NCI-H82 treated with DMSO at 0.1 percent for 48 hours (cell line): ENCODE results near the gene VPS36.
"Not testable (repeated sequence)": the region's sequence is repeated elsewhere in the genome, so short reads cannot be mapped to it uniquely, and the experiment has no call there.

ENCODE experiments used
- DNase-seq: peaks from one replicate; lab custom pipeline; 2025; ENCODE audit not compliant: unreplicated experiment; lab: John Stamatoyannopoulos, UW

Gene VPS36, protein sequence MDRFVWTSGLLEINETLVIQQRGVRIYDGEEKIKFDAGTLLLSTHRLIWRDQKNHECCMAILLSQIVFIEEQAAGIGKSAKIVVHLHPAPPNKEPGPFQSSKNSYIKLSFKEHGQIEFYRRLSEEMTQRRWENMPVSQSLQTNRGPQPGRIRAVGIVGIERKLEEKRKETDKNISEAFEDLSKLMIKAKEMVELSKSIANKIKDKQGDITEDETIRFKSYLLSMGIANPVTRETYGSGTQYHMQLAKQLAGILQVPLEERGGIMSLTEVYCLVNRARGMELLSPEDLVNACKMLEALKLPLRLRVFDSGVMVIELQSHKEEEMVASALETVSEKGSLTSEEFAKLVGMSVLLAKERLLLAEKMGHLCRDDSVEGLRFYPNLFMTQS

DNA sequence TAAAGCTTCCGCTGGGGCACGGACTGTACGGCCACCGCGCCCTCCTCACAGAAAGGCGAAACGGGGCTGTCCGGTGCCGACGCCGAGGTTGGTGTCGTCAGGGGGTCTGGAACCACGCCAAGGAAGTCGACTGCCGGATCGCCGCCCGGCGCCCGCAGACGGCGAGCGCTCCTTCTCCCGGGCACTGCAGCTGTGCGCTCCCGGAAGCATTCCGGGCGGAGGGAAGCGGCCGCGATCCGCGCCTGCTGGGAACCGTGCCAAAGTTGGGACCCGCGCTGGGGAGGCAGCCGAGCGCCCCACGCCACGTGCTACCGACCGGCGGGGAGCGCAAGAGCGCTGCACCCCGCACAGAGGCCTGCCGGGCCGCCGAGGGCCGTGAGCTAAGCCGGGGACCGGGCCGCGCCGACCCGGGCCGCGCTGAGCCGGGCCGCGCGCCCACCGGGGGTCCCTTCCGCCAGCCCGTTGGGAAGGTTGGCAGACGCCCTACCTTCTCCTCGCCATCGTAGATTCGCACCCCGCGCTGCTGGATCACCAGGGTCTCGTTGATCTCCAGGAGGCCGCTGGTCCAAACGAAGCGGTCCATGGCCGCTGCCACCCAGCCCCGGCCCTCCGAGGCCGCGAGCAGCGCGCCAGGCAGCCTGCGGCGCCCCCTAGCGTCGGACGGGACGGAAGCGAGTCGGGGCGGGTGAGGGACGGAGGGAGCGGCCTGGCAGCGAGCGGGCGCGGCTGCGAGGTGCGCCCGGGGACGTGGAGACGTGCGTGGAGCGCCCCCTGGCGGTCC lies at the start of gene VPS36:
TSS of gene VPS36 (minus strand) at position 623 of the 781 bp plus-strand sequence. CDS start at position 583, 40 bp downstream.
- DNase-seq = peak; percentile 91

DNA sequence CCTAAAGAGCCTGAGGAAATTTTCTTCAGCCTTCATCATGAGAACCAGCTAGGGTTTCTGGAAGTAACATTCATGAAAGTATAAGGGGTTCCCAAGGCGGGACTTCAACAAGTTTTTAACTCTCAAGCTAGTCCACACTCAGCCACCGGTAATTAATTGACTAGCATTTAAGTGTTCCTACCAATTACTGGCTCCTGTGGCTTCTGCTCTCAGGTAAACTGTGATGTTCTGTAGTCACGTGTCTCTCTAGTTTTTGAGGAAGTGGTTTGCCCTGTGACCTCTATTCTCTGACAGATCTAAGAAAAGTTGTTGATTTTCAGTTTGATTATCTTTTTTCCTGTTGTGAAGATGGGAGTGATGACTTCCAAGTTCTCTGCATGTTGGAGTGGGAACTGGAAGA lies 47.5 kb upstream of the VPS36 start:
- DNase-seq = not testable (repeated sequence)

DNA sequence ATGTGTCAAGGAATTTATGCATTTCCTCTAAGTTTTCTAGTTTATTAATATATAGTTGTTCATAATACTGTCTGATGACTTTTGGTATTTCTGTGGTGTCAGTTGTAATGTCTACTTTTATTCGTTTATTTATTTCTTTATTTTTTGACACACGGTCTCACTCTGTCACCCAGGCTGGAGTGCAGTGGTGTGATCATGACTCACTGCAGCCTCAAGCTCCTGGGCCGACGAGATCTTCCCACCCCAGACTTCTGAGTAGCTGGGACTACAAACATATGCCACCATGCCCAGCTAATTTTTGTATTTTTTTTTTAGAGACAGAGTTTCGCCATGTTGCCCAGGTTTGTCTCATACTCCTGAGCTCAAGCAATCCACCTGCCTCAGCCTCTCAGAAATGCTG lies 43.8 kb upstream of the VPS36 start:
- DNase-seq = not testable (repeated sequence)

DNA sequence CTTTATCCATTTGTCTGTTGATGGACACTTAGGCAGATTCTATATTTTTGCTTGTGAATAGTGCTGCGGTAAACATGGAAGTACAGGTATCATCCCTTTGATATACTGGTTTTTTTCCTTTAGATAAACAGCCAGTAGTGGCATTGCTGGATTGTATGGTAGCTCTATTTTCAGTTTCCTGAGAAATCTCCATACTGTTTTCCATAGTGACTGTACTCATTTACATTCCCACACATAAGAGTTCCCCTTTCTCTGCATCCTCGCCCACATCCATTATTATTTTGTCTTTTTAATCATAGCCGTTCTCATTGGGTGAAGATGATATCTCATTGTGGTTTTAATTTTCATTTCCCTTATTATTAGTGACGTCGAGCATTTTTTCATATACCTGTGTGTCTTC lies 40.6 kb upstream of the VPS36 start:
- DNase-seq = not testable (repeated sequence)

DNA sequence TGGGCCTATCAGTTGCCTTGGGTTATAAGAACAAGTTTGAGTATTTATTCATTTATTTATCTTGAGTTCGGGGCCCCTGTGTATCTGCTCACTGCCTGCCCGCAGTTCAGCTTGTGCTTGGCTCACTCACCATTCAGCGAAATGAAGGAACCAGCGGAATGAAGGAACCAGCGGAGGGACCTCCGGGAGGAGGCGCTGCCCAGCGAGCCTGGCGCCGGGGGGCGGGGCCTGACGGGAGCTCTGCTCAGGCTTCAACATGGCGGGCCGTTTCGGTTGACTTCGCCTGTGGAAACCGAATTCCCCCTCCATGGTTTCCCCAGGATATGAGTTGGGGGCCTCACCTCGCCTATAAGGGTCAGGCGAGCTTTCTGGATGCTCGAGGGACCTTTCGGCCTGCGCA lies 38.3 kb upstream of the VPS36 start:
- not testable (repeated sequence) for DNase-seq

DNA sequence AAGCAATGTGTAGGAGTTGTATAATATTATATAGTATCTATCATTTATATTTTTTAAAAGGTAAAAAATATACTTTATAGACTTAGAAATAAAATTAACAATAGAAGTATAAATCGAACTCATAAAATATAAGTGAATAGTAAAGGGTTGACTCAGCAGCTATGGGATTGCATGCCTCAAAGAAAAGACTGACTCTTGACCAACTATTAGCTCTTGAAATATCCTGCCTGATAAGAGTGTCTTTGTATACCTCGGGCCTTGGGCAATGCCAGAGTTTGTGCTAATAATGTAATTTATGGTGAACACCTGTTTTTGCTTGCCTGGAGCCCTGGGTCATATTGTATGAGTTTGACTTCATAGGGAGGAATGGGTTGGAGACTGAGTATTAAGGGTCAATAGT lies 36.6 kb upstream of the VPS36 start:
- not testable (repeated sequence) for DNase-seq

DNA sequence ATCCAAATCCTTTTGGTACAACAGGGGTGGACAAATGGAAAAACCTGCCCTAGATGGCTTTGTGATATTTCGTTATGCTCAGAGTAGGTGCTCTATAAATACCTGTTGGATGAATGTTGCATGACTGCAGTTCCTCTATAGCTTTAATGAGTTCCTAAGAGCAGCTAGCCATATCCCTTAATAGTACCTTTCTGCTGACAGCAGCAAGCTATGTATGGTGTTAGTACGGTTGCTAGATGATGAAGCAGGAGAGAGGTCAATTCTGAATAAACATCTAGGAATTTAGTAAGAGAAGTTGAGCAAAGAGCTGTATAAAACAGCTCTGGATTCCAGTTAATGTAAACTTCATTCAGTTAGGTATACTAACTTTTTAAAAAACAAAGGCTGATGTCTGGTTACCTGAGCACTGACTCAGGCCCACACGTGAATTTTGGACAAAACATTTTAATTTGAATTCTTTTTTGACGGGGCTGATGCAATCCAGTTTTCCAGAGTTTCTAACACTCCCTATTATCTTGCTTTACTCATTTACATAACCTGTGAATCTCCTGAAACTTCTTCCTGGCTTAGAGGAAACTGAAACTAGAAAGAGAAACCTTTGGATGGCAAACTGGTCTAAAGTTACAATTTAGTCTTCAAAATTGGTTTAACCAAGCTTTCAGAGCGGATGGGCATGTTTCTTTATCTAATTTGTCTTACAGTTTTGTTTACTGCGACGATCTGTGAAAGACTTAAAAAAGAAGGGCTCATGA lies 30.4 kb upstream of the VPS36 start:
- not testable (repeated sequence) for DNase-seq

DNA sequence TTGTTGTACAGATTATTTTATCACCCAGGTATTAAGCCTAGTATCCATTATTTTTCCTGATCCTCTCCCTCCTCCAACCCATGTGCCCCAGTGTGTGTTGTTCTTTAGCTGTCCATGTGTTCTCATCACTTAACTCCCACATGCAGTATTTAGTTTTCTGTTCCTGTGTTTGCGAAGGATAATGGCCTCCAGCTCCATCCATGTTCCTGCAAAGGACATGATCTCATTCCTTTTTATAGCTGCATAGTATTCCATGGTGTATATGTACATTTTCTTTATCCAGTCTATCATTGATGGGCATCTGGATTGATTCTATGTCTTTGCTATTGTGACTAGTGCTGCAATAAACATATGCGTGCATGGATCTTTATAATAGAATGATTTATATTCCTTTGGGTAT lies 18.1 kb upstream of the VPS36 start:
- not testable (repeated sequence) for DNase-seq

DNA sequence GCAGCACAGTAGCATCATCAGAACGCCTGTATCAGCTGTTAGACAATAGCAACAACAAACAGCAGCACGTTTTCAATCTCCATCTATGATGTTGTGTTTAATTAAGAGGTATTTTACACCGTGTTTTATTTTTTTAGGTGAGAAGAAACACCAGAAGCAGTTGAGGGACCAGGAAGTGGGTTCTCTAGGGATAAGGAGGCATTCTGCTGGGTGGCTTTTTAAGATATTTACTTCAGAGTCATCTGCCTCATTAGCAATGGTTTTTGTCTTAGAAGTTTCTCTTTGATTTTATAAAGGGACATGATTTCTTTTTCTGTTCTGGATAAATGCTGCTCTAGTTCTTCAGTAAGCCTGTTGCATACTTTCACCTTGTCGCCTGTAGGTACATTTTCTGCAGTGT lies 13.1 kb upstream of the VPS36 start:
- no peak for DNase-seq

DNA sequence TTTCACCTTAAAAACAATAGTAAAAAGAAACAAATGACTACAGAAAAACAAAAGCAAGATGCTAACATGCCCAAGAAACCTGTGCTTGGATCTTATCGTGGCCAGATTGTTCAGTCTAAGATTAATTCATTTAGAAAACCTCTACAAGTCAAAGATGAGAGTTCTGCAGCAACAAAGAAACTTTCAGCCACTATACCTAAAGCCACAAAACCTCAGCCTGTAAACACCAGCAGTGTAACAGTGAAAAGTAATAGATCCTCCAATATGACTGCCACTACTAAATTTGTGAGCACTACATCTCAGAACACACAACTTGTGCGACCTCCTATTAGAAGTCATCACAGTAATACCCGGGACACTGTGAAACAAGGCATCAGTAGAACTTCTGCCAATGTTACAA lies 10.8 kb upstream of the VPS36 start:
- DNase-seq = no peak

DNA sequence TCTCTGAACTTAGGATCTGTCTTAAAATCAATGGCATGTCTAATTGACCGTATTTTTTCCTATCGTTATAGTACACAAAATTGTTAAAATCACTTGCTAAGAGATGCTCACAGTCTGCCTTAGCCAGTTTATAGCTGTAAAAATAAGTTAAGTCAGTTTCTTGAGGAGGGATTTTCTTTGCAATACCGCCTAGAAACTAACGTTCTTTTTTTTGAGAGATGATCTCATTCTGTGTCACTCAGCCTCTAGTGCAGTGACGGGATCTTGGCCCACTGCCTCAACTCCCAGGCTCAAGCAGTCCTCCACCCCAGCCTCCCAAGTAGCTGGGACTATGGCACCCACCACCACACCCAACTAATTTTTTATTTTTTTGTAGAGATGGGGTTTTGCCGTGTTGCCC lies 9.2 kb upstream of the VPS36 start:
- no peak for DNase-seq

DNA sequence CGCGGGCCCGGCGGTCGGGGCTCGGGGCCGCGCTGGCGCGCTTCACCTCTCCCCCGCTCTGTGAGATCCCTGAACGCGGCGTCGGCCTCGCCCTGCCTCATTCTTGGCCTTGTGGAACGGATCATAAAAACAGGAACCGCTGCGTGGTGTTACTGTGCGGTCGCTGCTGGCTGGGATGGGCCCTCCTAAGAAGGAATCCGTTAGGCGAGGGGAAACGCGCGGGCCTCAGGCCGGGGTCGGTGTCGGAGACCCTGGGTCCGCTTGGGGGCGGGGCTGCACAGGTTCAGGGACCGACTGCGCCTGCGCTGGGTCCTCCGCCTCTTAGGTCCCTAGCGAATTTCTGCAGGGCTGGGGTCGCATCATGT lies 5.2 kb upstream of the VPS36 start:
- DNase-seq = peak; percentile 76

DNA sequence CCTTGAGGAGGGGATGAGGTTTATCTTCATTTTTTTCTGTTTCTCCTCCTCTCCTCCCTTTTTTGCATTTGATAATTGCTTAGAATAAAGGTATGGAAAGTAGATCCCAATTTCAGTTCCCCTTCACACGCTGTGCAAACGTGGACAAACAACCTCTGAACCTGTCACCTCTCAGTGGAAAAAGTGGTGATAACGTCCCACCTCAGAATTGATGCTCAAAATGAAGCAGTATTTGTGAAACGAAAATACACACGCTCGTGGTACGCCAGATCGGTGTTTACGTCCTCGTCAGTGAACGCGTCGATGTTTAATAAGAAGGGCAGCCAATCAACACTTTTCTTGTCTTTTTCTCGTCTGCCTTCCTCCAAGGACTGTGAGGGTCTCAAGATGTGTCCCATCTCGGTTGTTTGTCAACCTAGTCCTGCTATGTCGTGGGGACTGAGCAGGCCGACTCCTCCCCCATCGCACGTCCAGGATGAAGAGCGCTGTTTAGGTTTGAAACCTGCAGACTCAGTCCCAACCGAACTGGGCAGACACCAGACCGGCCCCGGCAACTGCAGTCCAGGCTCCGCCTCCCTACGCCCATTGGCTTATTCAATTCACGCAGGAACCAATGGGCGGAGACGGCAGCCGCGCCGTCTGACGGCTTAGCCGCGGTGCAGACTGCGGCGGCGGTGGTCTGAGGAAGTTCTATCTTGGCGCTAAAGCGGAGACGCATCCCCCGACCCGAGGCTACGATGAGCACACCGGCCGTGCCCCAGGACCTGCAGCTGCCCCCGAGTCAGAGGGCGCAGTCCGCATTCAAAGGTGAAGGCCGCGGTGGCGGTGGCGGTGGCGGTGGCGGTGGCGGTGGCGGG lies 4.6 kb upstream of the VPS36 start, which contains the start of gene CKAP2:
TSS of gene CKAP2 (plus strand) at position 659 of the 857 bp plus-strand sequence. CDS start at position 738, 79 bp downstream.
- DNase-seq = peak; percentile 97

DNA sequence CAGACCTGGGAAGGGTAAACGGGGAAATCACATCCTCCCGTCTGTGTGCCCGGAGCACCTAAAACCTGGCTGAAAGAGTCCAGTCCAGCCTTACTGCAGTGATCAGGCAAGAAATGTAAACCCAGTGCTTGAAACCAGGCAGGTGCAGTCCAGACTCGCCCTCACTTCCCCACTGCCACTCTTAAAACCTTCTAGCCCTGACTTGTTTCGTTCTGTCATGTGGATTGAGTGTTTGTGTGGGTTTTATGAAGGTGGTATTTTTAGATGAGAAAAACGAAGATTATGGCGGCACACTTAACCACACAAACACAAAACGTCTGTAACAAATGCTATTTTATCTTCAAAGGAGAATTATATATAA lies 4.0 kb upstream of the VPS36 start:
- peak; percentile 26 for DNase-seq

DNA sequence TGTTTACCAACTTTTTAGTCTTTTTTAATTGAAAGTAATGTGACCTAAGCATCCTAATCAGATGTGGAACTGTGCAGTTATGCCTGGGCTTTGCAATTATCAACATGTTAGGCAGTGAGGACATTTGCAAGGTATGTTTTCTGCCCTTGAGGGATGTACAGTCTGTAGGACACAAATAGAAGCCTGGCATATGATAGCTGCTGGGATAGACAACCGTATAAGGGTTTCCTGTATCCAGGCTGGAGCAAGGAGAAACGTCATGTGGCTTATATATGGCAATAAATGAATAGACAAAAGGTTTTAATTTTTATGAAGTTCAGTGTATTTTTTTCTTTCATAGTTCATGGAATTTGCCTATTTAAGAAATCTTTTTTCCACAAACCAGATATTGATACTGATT lies 2.0 kb upstream of the VPS36 start:
- DNase-seq = no peak

DNA sequence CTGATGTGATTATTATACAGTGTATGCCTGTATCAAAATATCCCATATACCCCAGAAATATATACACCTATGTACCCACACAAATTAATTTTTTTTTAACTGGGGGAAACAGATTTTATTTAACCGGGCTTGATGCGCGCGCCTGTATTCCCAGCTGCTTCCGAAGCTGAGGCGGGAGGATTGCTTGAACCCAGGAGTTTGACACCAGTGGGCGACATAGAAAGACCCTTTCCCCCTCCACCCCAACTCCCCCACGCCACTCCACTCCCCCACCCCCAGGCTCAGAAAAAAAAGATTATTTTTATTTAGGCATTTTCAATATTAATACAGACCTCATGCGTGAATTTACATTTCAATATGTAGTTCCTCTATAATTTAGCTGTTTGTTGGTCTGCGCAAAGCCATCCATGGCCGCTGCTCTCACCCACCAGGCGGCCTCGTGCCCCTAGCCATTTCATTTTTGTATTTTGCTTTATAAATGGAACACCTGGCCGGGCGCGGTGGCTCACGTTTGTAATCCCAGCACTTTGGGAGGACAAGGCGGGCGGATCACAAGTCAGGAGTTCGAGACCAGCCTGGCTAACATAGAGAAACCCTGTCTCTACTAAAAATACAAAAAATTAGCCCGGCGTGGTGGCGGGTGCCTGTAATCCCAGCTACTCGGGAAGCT lies 836 bp upstream of the VPS36 start:
- DNase-seq = no peak

DNA sequence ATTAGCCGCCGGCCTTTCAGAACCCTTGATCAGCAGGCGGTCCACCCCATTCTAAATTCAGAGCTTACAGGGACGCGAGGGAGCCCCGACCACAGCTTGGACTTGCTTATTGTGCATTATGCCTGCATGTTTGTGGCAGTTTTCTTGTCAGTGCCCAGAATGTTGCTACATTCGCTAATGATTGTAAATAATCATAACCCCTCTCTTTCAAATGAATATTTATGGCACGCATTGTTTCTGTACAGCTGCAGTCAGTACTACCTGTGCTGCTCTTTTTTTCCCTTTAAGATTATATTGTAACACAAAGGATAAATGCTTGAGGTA lies 321 bp upstream of the VPS36 start:
- no peak for DNase-seq

DNA sequence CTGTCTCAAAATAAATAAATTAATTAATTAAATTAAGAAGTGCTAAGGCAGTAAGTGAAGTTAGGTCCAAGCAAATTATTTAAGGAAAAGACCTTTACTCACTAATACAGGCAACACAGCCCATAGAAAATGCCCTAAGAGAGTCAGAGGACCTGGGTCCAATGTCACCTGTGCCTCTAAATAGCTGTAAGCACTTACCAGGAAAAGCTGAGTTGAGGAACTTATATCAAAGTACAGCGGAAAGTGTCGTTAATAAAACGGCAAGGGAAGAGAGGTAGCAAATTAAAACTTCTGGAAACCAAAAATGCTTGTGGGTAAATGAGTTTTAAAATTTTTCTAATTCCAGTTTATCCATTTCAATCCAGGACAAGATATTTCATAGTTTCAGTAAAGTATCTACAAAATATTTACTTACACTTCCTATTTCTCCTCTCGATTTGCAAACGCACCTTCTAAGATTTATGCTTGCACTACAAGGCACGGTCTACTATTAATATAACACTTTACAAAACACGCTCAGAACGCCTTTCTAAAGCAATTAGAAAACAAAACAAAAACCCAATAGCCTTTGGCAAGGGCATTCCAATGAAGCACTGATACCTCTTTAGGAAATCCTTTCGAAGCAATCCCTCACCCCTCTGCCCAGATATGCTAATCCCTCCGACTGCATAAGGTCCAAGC lies 963 bp downstream of the VPS36 start:
- DNase-seq = no peak

DNA sequence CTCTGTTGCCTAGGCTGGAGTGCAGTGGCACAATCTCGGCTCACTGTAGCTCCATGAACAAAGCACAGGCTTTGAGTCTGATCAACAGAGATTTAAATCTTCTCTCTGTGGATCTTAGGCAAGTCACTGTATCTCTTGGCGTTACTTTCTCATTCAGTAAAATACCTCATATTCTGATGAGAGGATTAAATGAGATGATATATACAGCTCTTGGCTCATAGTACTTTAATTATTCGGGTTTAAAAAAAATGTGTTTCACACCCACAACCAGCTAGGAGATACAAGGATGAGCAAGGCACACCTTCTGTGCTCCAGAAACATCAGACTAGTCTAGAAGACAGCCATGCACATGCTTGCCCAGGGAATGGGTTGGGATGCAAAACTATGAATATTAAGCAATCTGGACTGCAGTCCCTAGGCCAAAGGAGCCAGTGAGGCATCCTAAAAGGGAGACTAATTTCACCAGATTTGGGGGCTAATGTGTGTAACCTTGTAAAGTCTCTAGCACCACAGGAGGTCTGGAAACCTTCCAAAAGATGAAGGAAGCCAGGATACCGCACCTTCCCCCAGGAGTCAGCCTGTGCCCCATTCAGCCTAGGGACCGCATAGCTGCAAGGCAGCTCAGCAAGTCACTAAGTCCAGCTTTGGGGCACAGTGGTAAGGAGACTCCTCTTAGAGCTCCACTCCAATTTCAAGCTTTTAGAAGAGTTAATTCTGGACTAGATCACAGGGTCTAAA lies 2.5 kb downstream of the VPS36 start:
- no peak for DNase-seq
